Stimulated activated CD8-positive, alpha-beta memory T cell treated with anti-CD3 and anti-CD28 coated beads, Interleukin-12 subunit alpha, Interleukin-12 subunit beta, amount 100 ng/mL, for 1 hour (primary cell): ENCODE measurements around the gene IER3.

Source experiments
- DNase-seq: peaks from one replicate; pipeline ENCODE4 v3.0.0-alpha.2; 2020; ENCODE audit warnings: low read depth

IER3 gene

DNA sequence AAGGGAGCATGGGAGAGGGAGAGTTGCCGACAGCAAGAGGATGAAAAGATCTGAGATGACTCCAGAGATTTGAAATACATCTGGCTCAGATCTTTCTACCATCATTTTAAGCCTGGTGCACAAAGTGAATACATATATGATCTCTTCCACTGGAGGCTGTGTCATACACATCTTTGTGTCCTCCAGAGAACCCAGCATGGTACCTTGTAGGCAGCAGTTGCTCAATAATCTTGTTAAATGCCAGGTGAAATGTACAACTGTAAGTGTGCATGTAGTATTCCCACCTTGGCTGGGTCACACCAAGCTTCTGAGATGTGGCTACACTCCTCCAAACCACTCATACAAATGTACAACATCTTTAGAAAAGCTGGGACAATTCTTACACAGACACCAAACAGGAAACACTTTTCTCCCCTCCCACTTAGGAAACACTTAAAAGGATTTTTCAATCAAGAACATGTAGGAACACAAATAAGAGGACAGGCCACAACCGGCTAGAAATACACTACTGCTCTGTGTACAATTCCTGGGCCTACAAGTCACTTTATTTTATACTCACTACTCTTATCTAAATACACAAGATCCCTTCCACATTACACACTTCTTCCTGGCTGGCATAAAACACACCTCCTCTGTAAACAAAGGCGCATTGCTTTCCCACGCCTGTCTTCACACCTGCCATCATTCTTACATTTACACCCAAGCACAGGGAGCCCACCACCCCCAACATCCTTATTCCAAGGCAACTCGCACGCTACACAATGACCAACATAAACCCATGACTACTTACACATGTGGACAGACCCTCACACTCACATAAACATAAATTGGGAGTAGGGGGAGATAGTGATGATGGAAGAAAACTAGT, 3.8 kb upstream of the IER3 start:
- DNase-seq = no peak

DNA sequence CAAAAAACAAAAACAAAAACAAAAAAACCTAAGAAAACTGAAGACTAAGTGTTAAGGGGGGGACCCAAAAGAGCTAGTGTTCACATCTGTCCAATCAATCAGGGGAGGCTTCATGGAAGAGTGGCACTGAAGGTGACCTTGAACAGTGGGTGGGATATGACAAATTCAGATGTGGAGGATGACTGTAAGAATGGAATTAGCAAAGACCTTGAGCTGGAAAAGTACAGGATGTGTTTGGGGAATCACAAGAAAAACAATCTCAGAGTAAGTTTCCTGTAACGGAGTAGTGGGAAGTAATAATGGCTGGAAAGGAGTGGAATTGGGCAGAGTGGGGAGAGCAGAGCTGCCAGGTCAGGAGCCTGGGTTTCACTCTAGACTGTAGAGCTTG, 2.9 kb upstream of the IER3 start:
- no peak for DNase-seq

DNA sequence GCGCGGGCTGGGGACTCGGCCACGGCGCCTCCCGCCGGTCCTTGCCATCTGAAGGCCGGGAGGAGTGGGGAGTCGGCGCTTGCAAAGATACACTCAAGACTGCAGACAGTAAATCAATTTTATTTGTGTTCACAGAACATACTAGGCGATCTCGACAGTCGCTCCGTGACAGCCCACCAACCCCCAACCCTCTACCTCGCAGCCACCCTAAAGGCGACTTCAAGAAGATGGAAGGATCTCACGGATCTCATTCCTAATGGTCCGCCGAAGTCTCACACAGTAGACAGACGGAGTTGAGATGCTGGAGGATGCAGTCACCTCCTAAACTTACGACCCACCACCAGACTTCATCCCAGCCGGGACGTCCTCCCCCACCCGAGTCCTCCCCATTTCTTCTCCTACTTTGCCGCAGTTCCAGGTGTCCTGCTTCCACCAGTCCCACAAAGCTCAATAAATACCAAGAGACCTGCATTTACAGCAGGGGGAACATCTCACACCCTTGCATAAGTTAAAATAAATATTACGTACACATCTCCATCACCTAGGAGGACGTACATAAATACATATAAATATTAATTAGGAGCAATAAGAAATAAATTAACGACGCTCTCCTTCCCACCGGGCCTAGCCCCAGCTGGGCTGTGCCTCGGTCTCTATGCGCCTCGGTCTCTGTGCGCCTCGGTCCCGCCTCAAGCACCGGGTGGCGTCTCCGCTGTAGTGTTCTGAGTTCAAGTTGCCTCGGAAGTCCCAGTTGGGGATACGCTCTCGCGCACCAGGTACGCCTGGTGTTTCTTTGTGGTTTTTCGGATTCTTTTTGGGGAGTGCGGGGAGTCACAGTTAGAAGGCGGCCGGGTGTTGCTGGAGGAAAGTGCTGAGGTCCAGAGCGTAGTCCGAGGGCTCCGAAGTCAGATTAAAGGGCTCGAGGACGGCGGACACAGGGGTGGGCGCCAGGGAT, 971 bp downstream of the IER3 start:
- DNase-seq = no peak

DNA sequence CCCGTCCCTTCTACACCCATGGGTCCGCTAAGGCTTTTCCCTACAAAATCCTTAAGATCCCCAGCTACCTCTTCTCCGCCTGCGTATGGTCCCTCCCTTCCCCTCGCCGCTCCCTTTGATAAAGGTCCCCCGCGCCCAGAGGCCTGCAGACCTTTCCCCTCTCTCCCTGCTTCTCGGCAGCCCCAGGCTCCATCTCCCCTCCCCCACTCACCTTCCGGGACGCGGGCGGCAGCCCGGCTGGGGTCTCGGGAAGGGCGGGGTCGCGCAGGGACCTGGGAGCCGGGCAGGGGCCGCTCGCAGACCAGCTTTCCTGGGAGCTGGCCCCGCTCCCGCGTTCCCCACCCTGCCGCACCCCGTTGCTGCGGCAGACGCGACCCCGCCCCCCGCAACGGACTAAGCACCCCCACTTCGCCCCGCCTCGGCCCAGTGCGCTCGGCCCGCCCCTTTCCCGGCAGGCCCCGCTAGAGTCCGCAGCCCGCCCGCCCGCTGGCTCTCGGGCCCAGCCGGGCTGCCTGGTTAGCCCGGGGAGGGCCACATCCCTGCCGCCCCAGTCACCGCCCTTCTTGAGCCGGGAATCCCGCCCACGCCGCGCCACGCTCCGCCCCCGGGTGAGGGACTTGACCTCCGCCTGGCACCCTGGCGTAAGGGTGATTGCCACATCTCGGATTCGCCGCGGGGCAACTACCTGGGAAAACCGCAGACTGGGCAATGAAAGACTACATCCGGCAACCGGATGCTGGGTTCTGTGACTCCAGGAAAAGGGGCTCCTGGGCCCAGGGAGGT, 1.8 kb downstream of the IER3 start, which contains the start of gene FLOT1:
FLOT1 (minus strand) TSS at position 372 of the 783 bp plus-strand sequence. CDS start 498 bp downstream, outside the sequence.
- peak; percentile 73 for DNase-seq

DNA sequence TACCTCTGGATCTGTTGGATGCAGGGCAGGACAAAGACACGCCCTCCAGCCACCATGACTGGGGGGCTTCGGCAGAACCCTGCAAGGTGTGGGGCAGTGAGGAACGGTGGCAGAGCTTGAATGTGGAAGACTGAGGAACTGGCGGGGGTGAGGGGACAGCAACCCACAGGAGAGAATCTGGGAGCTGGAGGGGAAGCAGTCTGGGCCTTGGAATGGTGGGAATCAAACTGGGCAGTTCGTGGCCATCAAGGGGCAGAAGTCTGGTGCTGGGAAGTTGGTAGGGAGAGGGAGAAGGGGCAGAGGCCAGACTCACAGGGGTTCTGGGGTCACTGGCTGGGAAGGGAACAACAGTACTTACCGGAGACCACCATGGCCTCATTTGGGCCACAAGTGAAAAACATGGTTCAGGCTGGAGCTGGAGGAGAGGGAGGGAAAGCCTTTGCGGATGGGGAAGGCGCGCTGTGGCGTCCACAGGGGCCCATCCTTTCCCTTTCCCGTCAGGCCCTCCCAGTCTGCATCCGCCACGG, 2.5 kb downstream of the IER3 start:
- no peak for DNase-seq

DNA sequence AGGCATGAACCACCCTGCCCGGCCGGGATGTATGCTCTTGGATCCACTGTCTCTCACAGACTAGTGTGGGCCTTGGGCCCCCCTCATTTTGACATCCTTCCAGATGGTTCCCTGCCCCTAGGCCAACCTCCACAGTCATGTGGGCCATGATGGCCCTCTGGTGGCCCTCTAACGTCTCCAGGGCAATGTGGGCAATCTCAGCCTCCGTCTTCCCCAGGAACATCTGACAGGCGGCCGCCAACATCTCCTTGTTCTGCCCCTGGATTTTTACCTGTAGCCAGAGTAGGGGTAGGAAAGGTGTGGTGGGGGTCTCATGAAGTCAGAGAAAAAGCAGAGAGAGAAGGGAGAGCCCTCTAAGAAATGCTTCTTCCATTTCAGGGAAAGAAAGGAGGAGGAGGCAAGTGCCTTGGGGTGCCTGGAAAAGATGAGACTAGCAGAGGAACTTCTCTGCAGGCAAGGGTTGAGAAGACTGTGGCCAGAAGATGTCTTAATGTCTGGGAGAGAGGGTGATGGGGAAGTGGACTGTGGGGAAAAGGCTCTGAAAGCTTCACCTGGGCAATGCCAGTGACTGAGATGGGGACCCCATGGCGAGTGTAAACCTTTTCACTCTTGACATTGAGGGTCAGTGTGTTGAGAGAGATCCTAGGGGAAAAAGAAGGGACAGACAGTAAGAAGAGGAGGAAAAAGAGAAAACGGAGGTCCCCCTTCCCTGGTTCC, 3.1 kb downstream of the IER3 start:
- no peak for DNase-seq

DNA sequence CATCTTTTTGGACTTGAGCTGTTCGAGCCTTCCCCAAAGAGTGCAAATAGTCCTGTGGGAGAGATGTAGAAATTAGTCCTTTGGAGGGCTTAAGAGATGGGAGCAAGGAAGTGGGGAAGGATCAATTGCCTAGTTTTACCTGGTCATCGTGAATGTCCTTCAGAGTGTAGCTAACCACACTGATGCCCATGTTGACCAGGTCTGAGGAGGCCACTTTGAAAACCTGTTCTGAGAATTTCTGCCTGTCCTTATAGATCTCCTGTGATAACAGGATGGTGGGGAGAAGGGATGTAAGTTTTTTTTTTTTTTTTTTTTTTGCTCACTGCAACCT, 3.8 kb downstream of the IER3 start:
- DNase-seq = no peak

DNA sequence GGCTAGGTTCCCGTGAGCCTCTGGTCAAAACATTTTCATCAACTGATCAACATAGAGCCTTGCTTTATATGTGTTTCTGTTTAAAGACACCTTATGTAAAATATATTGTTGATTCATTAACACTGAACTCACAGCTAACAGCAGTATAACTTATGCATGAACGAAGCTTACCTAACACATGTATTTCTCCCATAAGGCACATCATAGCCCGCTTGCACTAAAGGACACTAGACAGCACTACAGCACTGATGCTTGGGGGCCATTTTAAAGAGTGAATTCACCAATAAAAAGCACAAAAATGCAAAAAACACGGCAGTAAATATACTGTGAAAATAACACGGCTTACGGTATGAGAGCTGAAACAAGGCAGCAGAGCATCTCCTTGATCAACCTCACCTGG, 5.8 kb downstream of the IER3 start:
- no peak for DNase-seq

DNA sequence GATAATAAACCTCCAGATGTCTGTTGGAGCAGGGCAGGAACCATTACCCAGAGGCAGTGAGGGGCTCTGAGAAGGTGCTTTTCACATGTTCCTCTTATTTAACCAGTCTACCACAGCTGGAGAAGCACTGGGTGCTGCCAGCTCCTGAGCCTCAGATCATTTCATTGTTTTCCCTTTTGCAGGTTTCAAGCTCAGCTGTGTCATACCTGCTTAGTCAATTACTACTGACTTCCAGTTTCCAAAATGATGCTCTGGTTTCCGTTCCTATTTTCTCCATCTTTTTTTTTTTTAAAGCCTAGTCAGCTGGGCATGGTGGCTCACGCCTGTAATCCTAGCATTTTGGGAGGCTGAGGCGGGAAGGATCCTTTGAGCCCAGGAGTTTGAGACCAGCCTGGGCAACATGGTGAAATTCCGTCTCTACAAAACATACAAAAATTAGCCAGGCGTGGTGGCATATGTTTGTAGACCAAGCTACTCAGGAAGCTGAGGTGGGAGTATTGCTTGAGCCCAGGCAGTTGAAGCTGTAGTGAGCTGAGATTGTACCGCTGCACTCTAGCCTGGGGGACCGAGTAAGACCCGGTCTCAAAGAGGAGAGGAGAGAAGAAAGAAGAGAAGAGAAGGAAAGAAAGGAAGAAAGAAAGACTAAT, 8.6 kb downstream of the IER3 start:
- DNase-seq = no peak

DNA sequence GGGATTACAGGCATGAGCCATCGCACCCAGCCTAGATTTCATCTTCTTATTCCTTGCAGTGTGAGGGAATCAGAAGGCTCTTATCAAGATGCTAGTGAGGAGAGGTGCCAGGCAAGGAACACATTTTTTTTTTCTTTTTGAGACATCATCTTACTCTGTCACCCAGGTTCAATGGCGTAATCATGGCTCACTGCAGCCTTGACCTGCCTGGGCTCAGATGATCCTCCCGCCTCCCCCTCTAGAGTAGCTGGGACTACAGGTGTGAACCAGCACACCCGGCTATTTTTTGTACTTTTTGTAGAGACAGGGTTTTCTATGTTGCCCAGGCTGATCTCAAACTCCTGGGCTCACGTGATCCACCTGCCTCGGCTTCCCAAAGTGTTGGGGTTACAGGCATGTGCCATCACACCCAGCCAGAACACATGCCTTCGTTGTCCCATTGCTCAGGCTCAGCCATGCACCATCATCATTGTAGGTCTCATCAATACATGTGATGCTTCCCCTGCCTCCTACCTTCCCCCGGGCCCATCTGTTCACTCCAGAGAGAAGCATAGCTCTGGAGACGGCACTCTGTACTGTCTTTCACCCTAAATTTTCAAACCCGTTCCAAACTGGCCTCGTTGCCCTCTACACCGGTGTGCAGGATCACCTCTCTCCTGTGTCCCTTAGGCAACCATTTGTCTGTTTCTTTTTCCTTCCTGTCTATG, 12.0 kb downstream of the IER3 start:
- DNase-seq = no peak

DNA sequence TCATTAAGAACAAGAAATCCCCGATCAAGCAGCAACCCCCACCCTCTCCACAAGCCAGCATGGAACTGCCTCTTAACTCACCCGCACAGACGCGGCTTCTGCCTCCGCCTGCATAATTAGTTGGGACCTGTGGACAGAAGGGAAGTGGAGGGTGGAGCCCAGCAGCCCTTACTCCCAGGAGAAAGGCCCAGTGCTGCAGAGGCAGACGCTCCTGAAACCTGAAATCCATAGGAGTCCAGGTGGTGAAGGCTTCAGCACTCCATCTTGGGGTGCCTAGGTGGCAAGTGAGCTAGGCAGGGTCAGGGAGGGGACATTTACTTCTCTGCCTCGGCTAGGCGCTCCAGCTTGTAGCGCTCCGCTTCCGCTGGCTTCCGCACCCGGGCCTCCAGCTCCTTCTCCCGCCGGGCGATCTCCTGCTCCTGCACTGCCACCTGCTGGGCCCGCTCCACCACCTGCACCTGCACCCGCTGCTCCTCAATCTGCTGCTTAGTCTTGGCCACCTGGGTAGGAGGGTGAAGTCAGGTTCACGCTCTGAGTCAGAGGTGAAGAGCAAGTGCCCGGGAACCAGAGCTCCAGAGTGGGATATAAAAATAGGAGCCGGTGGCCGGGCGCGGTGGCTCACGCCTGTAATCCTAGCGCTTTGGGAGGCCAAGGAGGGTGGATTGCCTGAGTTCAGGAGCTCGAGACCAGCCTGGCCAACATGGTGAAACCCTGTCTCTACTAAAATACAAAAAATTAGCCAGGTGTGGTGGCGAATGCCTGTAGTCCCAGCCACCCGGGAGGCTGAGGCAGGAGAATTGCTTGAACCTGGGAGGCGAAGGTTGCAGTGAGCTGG, 13.5 kb downstream of the IER3 start:
- DNase-seq = peak; percentile 65

DNA sequence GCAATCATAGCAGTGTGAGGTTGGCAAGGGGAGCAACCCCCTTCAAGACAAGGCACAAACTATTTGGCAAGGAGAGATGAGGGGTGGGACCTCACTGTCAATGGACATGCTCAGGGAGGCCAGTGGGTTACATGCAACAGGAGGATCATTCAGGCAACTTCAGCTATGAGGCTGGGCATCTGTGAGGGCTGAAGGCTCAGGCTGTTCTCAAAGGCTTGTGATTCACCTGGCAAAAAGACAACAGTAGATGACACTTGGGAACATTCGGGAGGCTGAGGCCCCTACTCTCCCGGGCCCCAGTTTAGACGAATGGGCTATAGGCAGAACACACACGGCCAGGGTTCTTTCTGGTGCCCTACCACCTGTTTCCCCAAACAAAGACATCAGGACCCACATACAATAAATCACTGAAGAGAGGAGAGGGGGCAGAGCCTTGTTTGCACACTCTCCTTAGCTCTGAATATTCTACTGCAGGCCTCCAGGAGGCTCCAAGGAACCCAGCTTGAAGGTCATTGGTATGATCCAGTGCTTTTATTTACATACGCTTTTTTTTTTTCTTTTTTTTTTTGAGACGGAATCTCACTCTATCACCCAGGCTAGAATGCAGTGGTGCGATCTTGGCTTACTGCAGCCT, 16.3 kb downstream of the IER3 start:
- no peak for DNase-seq

DNA sequence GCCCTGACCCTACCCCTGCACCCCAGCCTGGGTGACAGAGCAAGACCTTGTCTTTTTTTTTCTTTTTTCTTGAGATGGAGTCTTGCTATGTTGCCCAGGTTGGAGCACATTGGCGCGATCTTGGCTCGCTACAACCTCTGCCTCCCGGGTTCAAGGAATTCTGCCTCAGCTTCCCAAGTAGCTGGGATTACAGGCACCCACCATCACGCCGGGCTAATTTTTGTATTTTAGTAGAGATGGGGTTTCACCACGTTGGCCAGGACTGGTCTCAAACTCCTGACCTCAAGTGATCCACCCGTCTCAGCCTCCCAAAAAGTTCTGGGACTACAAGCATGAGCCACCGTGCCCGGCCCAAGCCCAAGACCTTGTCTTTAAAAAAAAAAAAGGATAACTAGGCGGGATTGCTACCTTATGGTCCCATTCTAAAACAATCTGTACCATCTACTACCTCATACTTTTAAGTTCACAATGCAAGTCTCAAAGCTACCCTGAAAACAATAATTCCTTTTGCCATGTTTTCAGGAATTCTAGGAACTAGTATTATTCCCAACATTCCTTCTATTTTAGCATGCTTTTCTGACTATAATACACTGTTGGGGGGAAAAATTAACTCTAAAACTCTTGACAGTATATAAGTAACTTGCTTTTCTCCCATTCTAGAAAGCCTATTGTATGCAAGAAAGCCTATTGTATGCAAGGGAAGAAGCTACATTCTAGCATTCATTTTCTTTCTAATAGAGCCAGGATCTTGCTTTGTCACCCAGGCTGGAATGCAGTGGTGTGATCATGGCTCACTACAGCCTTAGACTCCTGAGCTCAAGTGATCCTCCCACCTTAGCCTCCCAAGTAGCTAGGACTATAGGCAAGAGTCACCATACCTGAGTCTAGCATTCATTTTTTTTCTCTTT, 17.6 kb downstream of the IER3 start:
- no peak for DNase-seq

DNA sequence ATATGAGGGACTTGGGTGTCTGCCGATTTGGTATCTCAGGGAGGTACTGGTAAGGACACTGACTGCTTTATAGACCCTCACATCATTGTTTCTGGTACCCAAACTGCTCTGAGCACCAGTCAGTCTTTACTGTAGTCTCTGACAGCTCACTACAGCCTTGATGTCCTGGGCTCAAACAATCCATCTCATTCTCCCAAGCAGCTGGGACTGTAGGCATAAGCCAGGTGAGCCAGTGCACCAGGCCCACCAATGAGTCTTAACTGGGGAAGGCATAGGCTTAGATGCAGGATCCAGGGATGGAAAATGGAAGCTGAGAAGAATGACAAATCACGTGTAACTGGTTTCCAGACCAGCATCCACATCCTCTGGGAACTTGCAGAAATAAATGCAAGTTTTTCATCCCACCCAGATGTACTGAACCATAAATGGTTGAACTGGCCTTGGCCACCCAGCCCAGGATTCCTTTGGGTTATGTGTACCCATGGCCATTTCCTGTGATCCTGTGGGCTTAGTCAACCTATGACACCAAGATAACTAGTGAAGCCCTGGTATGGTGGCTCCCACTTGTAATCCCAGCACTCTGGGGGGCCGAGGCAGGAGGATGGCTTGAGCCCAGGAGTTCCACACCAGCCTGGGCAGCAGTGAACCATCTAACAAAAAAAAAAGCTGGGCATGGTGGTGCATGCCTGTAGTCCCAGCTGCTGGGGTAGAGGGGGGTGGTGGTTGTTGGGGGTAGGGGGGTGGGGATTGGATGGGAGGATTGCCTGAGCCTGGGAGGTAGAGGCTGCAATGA, 18.4 kb downstream of the IER3 start:
- DNase-seq = no peak

DNA sequence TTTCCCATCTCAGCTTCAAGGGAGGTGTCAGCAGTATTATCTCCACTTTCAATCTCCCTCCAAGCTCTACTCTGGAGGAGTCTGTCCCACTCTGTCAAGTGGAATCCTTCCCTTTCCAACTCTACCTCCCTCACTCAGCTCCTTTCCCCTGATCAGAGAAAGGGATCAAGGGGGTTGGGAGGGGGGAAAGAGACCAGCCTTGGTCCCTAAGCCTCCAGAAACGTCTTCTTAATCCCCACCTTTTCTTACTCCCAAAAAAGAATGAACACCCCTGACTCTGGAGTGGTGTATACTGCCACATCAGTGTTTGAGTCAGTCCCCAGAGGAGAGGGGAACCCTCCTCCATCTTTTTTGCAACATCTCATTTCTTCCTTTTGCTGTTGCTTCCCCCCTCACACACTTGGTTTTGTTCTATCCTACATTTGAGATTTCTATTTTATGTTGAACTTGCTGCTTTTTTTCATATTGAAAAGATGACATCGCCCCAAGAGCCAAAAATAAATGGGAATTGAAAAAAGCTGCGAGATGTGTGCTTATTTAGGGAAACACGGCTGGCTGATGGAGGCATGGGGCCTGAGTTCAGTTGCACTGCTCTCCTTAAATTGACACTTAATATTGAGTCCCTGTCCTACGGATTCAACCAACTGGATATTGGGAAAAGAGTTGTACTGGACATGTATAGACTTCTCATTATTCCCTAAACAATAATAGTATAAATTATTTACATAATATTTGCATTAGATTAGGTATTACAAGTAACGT, 19.3 kb downstream of the IER3 start:
- DNase-seq = no peak
